Adipose tissue (tissue), 3 donors: ENCODE data around the gene PABPC3. TPM values are rescaled to one million over a fixed set of nuclear protein-coding genes. Genes with fewer than 3 reads are reported as not detected.

Experiments
- H3K27ac ChIP-seq: one replicate; pipeline ENCODE4 v1.5.1; 2013; ENCODE audit warnings: low read depth, low read length
- WGBS, 3 donors: extraction: QIAGEN DNeasy Blood & Tissue Kit; methylation state at CpG; one replicate each; pipeline ENCODE4 v1.1.7; 2013; 5-methylcytosine and 5-hydroxymethylcytosine counted together
- polyA plus RNA-seq, 3 donors: library from polyadenylated mRNA; stranded (reverse); fragments of 200-250 nt; gene quantifications; one replicate each; pipeline ENCODE4 v1.2.3, GENCODE V29; 2013
- donor health status: healthy with polysubstance abuse.
- donor health status: Bipolar disorder and iron deficiency.
- donor health status: healthy.

The PABPC3 gene
- under 1 TPM; 0.12 to 0.22 (median 0.22) TPM for polyA plus RNA-seq

DNA sequence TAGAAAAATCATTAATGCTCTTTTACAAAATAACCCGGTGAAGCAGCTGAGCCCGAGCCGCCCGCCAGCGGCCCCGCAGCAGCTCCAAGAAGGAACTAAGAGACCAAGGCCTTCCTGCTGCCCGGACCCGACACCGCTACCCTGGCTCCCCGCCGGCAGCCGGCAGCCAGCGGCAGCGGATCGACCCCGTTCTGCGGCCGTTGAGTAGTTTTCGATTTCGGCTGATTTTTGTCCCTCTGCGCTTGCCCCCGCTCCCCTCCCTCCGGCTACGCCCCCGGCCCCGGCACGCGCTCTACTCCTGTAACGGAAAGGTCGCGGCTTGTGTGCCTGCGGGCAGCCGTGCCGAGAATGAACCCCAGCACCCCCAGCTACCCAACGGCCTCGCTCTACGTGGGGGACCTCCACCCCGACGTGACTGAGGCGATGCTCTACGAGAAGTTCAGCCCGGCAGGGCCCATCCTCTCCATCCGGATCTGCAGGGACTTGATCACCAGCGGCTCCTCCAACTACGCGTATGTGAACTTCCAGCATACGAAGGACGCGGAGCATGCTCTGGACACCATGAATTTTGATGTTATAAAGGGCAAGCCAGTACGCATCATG is at the start of gene PABPC3:
TSS of gene PABPC3 (plus strand) at position 286 of the 603 bp plus-strand sequence. CDS start at position 349, 63 bp downstream.
- no peak within 1 kb of the TSS for H3K27ac ChIP-seq
- 20 to 25% (median 22%) methylated on average over 50 of the region's 50 CpGs for WGBS, 3 donors

DNA sequence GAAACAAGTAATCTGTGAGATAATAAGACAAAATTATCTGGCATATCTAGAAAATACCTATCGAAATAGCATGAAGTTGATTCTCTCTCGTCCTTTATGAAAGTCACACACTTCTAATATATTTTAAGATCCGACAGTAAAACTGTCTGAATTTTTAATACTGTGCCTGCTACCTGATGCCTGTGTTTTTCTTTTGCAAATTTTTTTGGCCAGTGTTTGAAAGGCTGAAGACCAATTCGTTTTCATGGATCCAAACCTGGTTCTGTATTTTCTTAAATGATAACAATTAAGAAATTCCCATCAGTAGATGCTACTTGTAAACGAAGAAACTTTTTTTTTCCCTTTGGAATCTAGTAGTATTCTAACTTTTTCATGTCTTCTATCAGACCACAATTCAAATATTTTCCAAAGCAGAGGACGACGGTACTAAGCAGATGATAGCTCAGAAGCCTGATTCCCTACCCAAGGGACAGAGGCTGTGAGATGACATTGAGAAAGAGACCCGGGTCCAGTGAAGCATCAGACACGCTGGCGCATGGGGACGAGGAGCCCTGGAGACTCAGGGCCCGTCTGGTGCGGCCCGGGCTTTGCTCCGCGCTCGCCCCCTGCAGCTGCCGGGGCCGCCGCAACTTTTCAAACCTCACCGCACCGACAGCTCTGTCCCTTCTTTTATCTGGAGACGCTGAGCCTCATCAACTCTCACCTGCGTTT is 49.5 kb upstream of the PABPC3 start:
- H3K27ac ChIP-seq, result no peak overlapping the region
- WGBS, 3 donors, result 13 to 16% (median 15%) methylated on average over 24 of the region's 24 CpGs

DNA sequence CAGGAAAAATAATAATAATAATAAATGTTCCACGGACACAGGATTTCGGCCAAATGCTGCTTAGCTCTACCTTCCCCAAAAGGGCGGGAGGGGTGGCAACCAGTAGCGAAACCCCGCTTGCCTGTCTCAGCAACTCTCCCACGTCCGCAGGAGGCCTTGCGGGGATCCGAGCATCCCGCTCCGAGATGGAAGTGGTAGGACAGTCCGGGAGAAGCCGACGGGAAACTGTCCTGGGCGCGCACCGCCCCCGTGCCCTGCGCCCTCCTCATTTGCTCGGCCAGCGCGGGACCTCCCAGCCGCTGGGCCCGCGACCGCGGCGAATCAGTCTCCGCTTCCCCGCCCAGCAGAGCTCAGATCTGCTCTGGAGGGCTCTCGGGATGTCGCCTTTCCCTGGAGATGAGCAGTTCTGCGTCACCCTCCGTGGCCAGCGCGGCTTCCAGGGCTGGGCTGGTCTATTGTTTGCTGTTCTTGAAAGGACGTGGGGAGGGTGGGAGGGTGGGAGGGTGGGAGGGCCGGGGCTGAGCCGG is 48.9 kb upstream of the PABPC3 start:
- 0 to 1% (median 1%) methylated on average over 39 of the region's 39 CpGs for WGBS, 3 donors
- H3K27ac ChIP-seq, result no peak overlapping the region

DNA sequence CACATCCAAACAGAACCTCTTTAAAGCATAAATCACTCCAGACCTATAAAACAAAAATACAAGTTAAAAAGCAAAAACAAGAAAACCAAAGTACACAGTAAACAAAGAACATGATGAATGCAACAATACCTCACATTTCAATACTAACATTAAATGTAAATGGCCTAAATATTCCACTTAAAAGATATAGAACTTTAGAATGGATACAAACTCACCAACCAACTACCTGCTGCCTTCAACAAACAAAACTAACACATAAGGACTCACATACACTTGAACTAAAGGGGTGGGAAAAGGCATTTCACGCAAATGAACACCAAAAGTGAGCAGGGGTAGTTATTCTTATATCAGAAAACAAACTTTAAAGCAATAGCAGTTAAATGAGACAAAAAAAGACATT is 44.9 kb upstream of the PABPC3 start:
- H3K27ac ChIP-seq, result no peak overlapping the region
- WGBS, 3 donors, result 55 to 72% (median 64%) methylated on average over 1 of the region's 1 CpG

DNA sequence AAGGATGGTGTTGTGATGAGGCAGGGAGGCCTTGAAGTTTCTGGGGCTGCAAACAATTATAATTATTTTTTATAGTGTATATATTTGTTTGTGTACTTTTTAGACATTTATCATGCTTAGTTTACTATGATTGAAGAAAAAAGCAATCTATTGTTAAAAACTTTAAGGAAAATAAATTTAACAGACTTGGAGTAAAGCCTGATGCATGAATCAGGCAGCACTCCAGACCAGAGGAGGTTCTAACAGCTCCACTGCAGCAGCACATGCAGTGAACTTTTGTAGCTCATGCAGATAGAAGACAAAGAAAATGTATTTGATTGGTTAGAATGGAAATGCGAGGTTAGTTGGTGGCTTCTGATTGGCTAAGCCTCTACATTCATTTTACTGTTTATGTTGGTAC is 36.8 kb upstream of the PABPC3 start:
- H3K27ac ChIP-seq, result no peak overlapping the region
- WGBS, 3 donors, result 79 to 86% (median 82%) methylated on average over 1 of the region's 1 CpG

DNA sequence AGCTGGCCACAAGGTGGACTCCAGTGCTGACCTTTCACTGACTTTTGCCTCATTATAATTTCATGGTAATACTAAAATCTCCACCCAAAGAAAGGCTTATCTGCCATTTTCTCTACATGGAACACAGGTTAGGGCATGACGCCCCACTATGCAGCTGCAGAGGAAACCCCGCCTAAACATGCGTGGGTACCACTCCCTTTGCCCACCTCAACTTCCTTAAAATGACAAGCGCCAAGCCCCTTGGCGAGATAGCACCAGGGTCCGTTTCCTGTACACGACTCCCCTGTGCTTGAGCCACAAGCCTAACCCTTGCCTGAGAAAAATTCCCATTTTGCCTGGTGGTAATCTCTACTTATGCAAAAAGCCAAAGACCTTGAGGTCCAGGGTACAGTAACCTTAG is 36.0 kb upstream of the PABPC3 start:
- H3K27ac ChIP-seq, result no peak overlapping the region
- WGBS, 3 donors, result 43 to 72% (median 68%) methylated on average over 7 of the region's 7 CpGs

DNA sequence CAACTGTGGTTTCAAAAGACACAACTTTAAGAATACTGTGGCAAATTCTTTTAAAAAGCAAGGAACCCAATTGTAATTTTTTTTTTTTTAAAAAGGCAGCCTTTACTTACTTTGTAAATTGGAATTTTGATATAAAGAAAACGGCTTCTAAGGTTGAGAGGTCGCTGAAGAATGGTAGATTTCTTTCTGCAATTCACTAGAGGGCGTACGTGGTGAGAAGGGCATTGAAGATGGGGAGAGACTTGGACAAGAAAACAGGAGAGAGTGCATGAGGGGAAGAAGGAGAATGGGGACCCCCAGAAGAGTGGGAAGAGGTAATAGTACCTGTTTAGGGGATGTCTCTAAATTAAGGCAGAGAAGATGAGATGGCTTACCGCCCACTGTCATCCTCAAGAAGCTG is 33.5 kb upstream of the PABPC3 start:
- no peak overlapping the region for H3K27ac ChIP-seq
- 70 to 81% (median 80%) methylated on average over 5 of the region's 5 CpGs for WGBS, 3 donors

DNA sequence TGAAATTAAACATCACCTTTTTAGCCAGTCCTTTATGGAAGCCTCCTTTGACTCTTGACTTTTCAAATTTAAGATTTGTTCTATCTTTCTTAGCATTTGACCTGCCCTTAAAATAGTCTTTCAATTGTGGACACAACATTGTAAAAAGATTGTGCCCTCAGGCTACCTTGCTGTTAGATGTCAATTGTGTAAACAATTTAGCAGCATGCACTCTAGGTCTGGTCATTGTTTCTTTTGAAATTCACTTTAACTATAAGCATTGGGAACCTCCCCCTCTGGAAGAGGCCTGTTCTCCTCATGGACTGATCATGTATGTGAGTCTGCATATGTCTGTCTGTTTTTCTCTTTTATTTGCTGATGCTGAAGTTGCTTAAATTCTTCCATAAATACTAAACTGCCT is 31.5 kb upstream of the PABPC3 start:
- no peak overlapping the region for H3K27ac ChIP-seq

DNA sequence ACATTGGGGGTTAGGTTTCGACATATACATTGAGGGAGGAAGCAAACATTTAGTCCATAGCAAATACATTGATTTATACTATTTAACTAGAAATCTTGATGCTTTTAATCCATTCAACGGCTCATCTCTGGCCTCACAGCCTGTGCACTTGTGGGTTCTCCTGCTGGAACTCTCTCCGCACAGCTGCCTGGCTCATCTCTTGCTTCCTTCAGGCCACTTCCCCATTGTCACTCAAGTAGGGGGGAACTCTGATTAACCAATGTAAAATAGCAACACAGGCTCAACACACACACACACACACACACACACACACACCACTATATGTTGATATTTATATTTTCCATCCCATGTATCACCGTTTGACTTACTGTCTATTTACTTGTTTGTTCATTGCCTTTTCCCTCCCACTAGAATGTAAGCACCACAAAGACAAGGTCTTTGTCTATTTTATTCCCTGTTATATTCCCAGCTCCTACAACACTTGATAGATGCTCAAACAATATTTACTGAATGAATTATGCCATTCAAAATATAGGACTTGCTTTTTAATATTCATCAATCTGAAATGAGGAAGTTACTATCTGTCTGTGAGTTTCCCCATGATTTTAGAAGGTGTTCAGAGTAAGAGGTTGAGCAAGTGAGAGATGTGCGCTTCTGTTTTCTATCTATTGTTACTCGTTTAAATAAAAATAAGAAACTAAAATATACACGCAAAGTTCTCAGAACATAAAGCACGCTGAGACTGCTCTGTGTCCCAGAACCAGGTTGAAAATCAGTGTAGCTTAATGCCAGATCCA is 29.8 kb upstream of the PABPC3 start:
- no peak overlapping the region for H3K27ac ChIP-seq
- WGBS, 3 donors, result 72 to 76% (median 75%) methylated on average over 8 of the region's 8 CpGs

DNA sequence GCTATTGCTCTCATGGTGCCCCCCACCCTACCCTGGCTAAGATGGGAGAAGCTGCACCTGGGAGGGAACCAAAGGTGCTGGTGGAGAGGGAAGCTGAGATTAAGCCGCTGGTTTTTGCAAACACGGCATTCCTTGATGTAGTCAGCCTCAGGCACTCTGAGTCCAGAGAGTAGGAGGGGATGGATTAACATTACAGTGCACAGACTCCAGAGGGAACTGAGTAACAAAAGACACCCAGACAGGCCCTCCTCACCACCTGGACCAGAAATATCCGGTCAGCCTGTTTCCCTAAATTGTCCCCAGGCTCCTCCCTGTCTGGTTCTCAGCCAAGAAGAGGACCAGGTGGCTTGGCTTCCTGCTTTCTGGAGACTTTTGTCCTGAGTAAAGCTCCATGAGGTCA is 28.9 kb upstream of the PABPC3 start:
- H3K27ac ChIP-seq, result no peak overlapping the region
- 40 to 52% (median 50%) methylated on average over 3 of the region's 3 CpGs for WGBS, 3 donors

DNA sequence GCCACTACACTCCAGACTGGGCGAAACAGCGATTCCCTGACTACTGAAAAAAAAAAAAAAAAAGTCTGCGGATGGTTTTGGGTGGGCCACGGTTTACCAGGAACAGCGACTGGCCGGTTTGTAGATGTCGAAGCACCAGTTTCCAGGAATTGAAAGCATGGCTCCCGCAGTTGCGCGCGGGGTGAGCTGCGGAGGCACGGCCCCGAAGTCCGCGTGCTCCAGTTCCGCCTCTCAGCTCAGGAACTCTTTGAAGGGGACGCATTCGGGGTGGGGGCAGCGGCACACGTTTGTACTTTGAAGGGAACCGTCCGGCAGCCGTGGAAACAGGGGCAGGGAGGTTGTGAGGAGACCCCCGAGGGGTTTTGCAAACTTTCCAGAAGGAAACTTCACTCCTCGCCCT is 27.1 kb upstream of the PABPC3 start:
- 88 to 89% (median 89%) methylated on average over 26 of the region's 26 CpGs for WGBS, 3 donors
- H3K27ac ChIP-seq, result no peak overlapping the region

DNA sequence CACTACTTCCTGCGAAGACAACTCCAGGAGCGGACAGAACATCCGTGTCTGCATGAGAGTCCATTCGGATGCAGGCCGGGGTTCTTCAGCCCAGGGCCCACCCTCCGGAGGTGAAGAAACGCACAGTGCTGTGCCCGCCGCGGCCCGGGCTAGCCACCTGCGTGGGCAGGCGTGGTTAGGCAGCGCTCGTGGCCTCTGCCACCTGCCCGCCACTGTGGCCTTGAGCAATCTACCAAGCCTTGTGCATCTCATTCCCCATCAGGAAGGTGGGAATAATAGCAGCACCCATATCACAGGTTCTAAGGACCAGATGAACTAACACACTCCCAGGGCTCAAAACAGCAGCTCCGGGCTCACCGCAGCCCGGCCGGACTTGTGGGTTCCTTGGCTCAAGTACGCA is 26.7 kb upstream of the PABPC3 start:
- WGBS, 3 donors, result 84 to 94% (median 87%) methylated on average over 21 of the region's 21 CpGs
- H3K27ac ChIP-seq, result no peak overlapping the region

DNA sequence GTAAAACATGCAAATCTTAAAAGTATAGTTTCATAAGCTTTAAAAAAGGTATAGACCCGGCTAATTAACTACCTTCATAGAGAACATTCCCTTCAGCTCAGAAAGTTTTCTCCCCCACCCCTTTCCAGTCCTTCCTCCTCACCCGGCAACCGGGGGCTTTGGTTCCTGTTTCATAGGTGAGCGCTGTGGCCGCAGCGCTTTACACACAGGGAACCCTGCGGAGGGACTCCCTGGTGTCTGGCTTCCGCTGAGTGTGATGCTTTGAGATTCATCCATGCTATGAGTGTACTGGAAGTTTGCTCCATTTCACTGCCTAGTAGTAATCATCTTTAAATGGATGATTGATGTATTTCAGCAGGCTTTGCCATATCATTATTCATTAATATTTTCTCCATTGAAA is 26.0 kb upstream of the PABPC3 start:
- no peak overlapping the region for H3K27ac ChIP-seq
- WGBS, 3 donors, result 29 to 39% (median 37%) methylated on average over 8 of the region's 8 CpGs

DNA sequence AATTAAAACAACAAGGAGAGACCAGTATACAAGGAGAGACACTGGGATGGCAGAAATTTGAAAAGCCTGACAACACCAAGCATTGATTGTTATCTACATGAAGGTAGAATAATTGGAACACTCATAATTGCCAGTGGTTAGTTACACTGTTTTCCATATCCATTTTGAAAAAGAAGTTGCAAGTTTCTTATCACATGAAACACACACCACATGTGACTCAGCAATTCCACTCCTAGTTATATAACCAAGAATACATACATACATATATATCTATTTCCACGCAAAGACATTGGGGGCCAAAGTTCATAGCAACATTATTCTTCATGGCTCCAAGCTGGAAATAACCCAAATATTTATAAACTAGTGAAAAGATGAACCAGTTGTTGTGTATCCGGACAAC is 15.2 kb upstream of the PABPC3 start:
- H3K27ac ChIP-seq, result no peak overlapping the region
- WGBS, 3 donors, result 60 to 79% (median 63%) methylated on average over 2 of the region's 2 CpGs

DNA sequence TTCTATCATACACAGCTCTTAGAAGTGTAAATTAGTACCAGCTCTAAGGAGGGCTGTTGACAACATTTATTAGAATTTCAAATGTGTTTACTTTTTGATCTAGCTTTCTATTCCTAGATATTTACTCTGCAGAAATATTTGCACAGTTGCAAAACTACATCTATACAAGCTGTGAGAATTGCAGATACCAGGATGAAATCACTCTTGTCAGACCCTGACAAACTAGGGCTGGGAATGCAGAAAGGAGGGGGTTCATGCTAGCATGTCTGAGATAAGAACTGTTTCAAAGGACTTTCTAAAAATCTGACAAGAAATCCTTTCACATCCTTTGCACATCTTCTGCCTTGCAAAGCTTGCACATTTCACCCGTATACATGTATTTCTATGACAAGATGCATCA is 11.8 kb upstream of the PABPC3 start:
- 44 to 91% (median 71%) methylated on average over 1 of the region's 1 CpG for WGBS, 3 donors
- H3K27ac ChIP-seq, result no peak overlapping the region

DNA sequence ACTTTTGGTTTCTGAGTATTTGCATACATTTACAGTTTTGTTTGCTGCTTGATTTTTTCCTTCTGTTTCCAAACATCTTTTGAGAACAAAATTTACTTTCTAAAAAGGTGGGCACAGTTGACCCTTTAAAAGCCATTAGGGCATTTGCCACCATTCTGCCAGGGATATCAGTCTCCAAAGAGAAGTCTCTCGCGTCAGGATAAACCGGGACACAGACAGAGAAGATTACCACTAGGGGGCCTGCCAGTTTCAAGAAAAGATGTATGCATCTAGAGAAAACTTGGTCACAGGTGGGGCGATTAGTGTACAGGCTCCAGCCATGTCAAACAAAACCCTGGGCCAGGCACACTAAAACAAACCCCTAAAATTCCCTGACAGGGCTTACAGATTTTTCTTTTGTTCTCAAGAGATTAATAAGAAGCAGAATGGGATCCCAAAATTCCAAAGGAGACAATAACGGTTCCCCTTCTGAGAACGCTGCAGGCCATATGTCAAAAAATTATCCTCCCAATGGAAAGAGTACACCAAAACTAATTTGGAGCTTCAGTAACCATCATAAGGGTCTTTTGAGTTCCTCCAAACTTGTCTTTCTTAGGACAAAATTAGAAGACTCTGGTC is 10.7 kb upstream of the PABPC3 start:
- H3K27ac ChIP-seq, result no peak overlapping the region
- 47 to 48% (median 47%) methylated on average over 6 of the region's 6 CpGs for WGBS, 3 donors

DNA sequence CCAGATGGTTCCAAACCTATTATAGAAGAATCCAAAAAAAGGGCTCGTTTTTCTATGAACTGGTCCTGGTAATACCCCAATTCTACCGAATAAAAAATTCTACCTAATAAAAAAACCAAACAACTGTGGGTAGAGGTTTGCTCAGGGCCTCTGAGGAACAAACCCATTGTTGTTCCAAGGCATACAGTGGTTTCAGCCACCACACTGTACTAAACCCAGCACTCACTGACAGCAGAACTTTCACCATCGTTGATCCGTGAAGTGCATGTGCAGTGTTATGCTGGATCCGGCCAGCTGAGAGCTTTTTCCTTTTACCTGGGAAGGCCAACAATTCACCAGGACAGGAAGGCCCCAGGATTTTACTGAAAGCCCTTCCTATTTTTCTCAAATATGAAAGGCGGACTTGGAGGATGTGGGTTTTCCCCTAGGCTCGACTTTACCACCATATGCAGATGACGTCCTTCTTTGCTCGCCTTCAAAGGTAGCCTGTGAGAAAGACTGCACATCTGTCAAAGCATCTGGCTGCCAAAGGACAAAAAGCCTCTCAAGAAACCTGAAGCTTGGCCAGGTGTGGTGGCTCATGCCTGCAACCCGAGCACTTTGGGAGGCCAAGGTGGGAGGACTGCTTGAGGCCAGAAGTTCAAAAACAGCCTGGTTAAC is 7.2 kb upstream of the PABPC3 start:
- H3K27ac ChIP-seq, result no peak overlapping the region
- WGBS, 3 donors, result 73 to 74% (median 74%) methylated on average over 10 of the region's 10 CpGs

DNA sequence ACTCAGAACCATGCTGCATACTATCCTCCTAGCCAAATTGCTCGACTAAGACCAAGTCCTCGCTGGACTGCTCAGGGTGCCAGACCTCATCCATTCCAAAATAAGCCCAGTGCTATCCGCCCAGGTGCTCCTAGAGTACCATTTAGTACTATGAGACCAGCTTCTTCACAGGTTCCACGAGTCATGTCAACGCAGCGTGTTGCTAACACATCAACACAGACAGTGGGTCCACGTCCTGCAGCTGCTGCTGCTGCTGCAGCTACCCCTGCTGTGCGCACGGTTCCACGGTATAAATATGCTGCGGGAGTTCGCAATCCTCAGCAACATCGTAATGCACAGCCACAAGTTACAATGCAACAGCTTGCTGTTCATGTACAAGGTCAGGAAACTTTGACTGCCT is 1.5 kb downstream of the PABPC3 start:
- 81 to 93% (median 83%) methylated on average over 13 of the region's 13 CpGs for WGBS, 3 donors

More for the DNA sequence above, 1.5 kb downstream of the PABPC3 start:
- no peak overlapping the region for H3K27ac ChIP-seq
